IMR-90 (cell line): ENCODE results near the gene OR5A1. TPM values are rescaled to one million over a fixed set of nuclear protein-coding genes. Genes with fewer than 3 reads are reported as not detected.

Experiments
- ATAC-seq: fragments of 200-7000 bp; cut with Tn5 transposase; 2 replicates; pipeline ENCODE4 v1.9.1; 2020; ENCODE audit warnings: low read depth, mild to moderate bottlenecking, moderate library complexity
- BruUV-seq: library from RNA; stranded (reverse); fragments of 400-500 nt; replicated peaks from 2 replicates; lab custom pipeline; 2021; lab: Mats Ljungman, UMichigan
- CTCF ChIA-PET: fragments of 300-600 bp; formaldehyde crosslinking; extraction: SDS; loops from one replicate; lab custom pipeline; 2021; ENCODE audit warnings: antibody characterized with exemption; lab: Yijun Ruan, JAX
- POLR2A ChIA-PET: fragments of 300-600 bp; sonication (Branson Sonifier 250); formaldehyde crosslinking; loops from one replicate; lab custom pipeline; 2022; ENCODE audit warnings: antibody characterized with exemption; ENCODE audit not compliant: unreplicated experiment; lab: Charles Lee
- DNase-seq: peaks from one replicate; pipeline ENCODE4 v3.0.0; 2013
- H2AFZ ChIP-seq: replicated peaks from 2 replicates; pipeline ENCODE3; 2013; ENCODE audit warnings: low read length, mild to moderate bottlenecking; ENCODE audit not compliant: poor library complexity
- H2AK5ac ChIP-seq: 2 replicates; pipeline ENCODE4 v1.6.1; 2013; ENCODE audit warnings: low read depth, low read length, inconsistent platforms
- H2AK9ac ChIP-seq: replicated peaks from 2 replicates; pipeline ENCODE3; 2013; ENCODE audit warnings: mild to moderate bottlenecking, low read depth, low read length, moderate library complexity; ENCODE audit not compliant: poor library complexity
- H2BK120ac ChIP-seq: 2 replicates; pipeline ENCODE4 v1.6.1; 2013; ENCODE audit warnings: low read depth, low read length, inconsistent platforms
- H2BK15ac ChIP-seq: 3 replicates; pipeline ENCODE4 v1.6.1; 2013; ENCODE audit warnings: low read depth, low read length, inconsistent platforms
- H2BK20ac ChIP-seq: 2 replicates; pipeline ENCODE4 v1.6.1; 2013; ENCODE audit warnings: low read depth, mild to moderate bottlenecking, inconsistent platforms, low read length, moderate library complexity
- H2BK5ac ChIP-seq: 2 replicates; pipeline ENCODE4 v1.6.1; 2013; ENCODE audit warnings: mild to moderate bottlenecking, low read depth, low read length, inconsistent platforms; ENCODE audit not compliant: poor library complexity, severe bottlenecking
- H3K14ac ChIP-seq: replicated peaks from 2 replicates; pipeline ENCODE4 v1.6.1; 2013; ENCODE audit warnings: low read depth, low read length, inconsistent platforms
- H3K18ac ChIP-seq: 2 replicates; pipeline ENCODE4 v1.6.1; 2013; ENCODE audit warnings: low read depth, low read length, control low read depth
- H3K23ac ChIP-seq: 2 replicates; pipeline ENCODE4 v1.6.1; 2013; ENCODE audit warnings: low read depth, low read length, inconsistent platforms
- H3K27ac ChIP-seq: 2 replicates; pipeline ENCODE4 v1.5.1; 2013; ENCODE audit warnings: mild to moderate bottlenecking, control low read depth, low read length; ENCODE audit not compliant: insufficient read depth
- H3K27me3 ChIP-seq: 2 replicates; pipeline ENCODE4 v1.6.1; 2013; ENCODE audit warnings: low read length; ENCODE audit not compliant: control insufficient read depth, insufficient read depth
- H3K36me3 ChIP-seq: 2 replicates; pipeline ENCODE4 v1.6.1; 2013; ENCODE audit warnings: low read length, mixed read lengths; ENCODE audit not compliant: control insufficient read depth, insufficient read depth
- H3K4ac ChIP-seq: 2 replicates; pipeline ENCODE4 v1.6.1; 2013; ENCODE audit warnings: low read depth, low read length, inconsistent platforms
- H3K4me1 ChIP-seq: 2 replicates; pipeline ENCODE4 v1.6.1; 2013; ENCODE audit warnings: low read length, mixed read lengths; ENCODE audit not compliant: control insufficient read depth, insufficient read depth
- H3K4me2 ChIP-seq: 2 replicates; pipeline ENCODE4 v1.6.1; 2013; ENCODE audit warnings: low read depth, mild to moderate bottlenecking, control low read depth, low read length, moderate library complexity
- H3K4me3 ChIP-seq: 2 replicates; pipeline ENCODE4 v1.5.1; 2013; ENCODE audit warnings: low read depth, mild to moderate bottlenecking, control low read depth, low read length, moderate library complexity; ENCODE audit not compliant: insufficient read depth
- H3K56ac ChIP-seq: 2 replicates; pipeline ENCODE4 v1.6.1; 2013; ENCODE audit warnings: low read length, inconsistent platforms; ENCODE audit not compliant: insufficient read depth; ENCODE audit errors: extremely low read depth
- H3K79me1 ChIP-seq, 2 experiments: 2 replicates each; pipeline ENCODE4 v1.6.1; 2013; ENCODE audit warnings: low read length in 2 of 2, inconsistent platforms in 1 of 2, low read depth in 1 of 2
- H3K9ac ChIP-seq: 2 replicates; pipeline ENCODE4 v1.6.1; 2013; ENCODE audit warnings: low read depth, low read length, control low read depth
- H3K9me1 ChIP-seq: 2 replicates; pipeline ENCODE4 v1.6.1; 2013; ENCODE audit warnings: low read length, inconsistent platforms; ENCODE audit not compliant: insufficient read depth
- H3K9me3 ChIP-seq: 2 replicates; pipeline ENCODE4 v1.6.1; 2013; ENCODE audit warnings: low read length; ENCODE audit not compliant: control insufficient read depth, insufficient read depth
- H4K20me1 ChIP-seq: 2 replicates; pipeline ENCODE4 v1.6.1; 2013; ENCODE audit warnings: low read length, inconsistent platforms; ENCODE audit not compliant: insufficient read depth
- H4K5ac ChIP-seq: 2 replicates; pipeline ENCODE4 v1.6.1; 2013; ENCODE audit warnings: mild to moderate bottlenecking, low read depth, low read length, control low read depth
- H4K8ac ChIP-seq, 2 experiments: 2 replicates each; pipeline ENCODE4 v1.6.1; 2013; ENCODE audit warnings: low read depth in 2 of 2, low read length in 2 of 2, control low read depth in 1 of 2, inconsistent platforms in 1 of 2
- H4K91ac ChIP-seq: 2 replicates; pipeline ENCODE4 v1.6.1; 2013; ENCODE audit warnings: low read depth, low read length, inconsistent platforms; ENCODE audit not compliant: insufficient read depth
- WGBS, 2 experiments: methylation state at CpG; one replicate each; pipeline versions ENCODE4 v1.1.5 to v1.1.7; 2013; ENCODE audit warnings: missing lambda C conversion rate in 2 of 2; ENCODE audit not compliant: insufficient read length in 1 of 2; ENCODE audit errors: extremely low coverage in 2 of 2; 5-methylcytosine and 5-hydroxymethylcytosine counted together
- dilution Hi-C: fragments of 300-500 bp; cut with HindIII; formaldehyde crosslinking; loops from one replicate; pipeline ENCODE4 v1.14.3; 2018; ENCODE audit warnings: low sequenced_read_pairs; ENCODE audit not compliant: unreplicated experiment
- in situ Hi-C: fragments of 300-500 bp; cut with MboI; formaldehyde crosslinking; loops from 3 replicates; pipeline ENCODE4 v1.14.3; 2019; ENCODE audit warnings: low sequenced_read_pairs, inconsistent platforms, mixed read lengths
- intact Hi-C: fragments of 100-400 bp; cut with micrococcal nuclease; formaldehyde crosslinking; loops from 2 replicates; pipeline ENCODE4 v1.10.0; 2022
- polyA plus RNA-seq, 3 experiments: library from polyadenylated mRNA; depleted of rRNA; stranded (reverse); fragments of >200 nt; gene quantifications; 2 replicates each; pipeline ENCODE4 v1.2.3, GENCODE V29; 2012; ENCODE audit warnings: low replicate concordance in 1 of 3
- total RNA-seq: library from RNA; depleted of rRNA; stranded (reverse); fragments of >200 nt; gene quantifications from 2 replicates; pipeline ENCODE4 v1.2.3, GENCODE V29; 2012
- TF ChIP-seq, protein P1 (sequence below): fragments of 150-350 bp; IDR thresholded peaks from 2 replicates; pipeline ENCODE4 v1.6.1; 2016; ENCODE audit warnings: low read depth, mild to moderate bottlenecking, low read length, moderate library complexity, borderline replicate concordance

OR5A1 gene
- total and polyA plus RNA-seq, 2 of the 4 experiments (the other 2 are of a cell fraction) = not detected

- ATAC-seq (no peak), DNase-seq (no peak)
- H3K9me1 ChIP-seq = no peaks in the 10 kb centered on the region
- no peak overlapping the region for H3K4me2 ChIP-seq
- H4K20me1 ChIP-seq = no peaks in the 10 kb centered on the region
- no peak overlapping the region for H2AK5ac ChIP-seq
- no peak overlapping the region for H3K56ac ChIP-seq
- TF ChIP-seq, protein P1, sequence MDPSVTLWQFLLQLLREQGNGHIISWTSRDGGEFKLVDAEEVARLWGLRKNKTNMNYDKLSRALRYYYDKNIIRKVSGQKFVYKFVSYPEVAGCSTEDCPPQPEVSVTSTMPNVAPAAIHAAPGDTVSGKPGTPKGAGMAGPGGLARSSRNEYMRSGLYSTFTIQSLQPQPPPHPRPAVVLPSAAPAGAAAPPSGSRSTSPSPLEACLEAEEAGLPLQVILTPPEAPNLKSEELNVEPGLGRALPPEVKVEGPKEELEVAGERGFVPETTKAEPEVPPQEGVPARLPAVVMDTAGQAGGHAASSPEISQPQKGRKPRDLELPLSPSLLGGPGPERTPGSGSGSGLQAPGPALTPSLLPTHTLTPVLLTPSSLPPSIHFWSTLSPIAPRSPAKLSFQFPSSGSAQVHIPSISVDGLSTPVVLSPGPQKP = no peak
- no peaks in the 10 kb centered on the region for H3K9me3 ChIP-seq
- no peak overlapping the region for H3K4ac ChIP-seq
- H2BK15ac ChIP-seq = no peak overlapping the region
- no peak overlapping the region for H3K18ac ChIP-seq
- no peak overlapping the region for H4K5ac ChIP-seq
- H3K27me3 ChIP-seq = no peaks in the 10 kb centered on the region
- no peak overlapping the region for H3K4me3 ChIP-seq
- WGBS, 2 experiments = no CpG with 5 or more reads among the region's 3 CpGs
- CTCF ChIA-PET = no interaction called here
- H3K9ac ChIP-seq = no peak overlapping the region
- dilution Hi-C loops = no loop called here
- no peaks in the 10 kb centered on the region for H3K4me1 ChIP-seq
- no peak overlapping the region for H3K23ac ChIP-seq
- no peak overlapping the region for H3K27ac ChIP-seq
- no peak overlapping the region for H2BK120ac ChIP-seq
- no TSS peak for BruUV-seq
- intact Hi-C loops = no loop called here
- H3K79me1 ChIP-seq = no peaks in the 10 kb centered on the region
- H2AK9ac ChIP-seq = no peak overlapping the region
- H3K14ac ChIP-seq = no peak overlapping the region
- no peak overlapping the region for H2BK20ac ChIP-seq
- in situ Hi-C loops = no loop called here
- H2AFZ ChIP-seq = no peak overlapping the region
- no peak overlapping the region for H4K8ac ChIP-seq
- no peaks in the 10 kb centered on the region for H3K36me3 ChIP-seq
- H4K91ac ChIP-seq = no peak overlapping the region
- POLR2A ChIA-PET = no interaction called here
- no peak overlapping the region for H2BK5ac ChIP-seq
Measured at GRCh38 chr11:59459916-59460315, 23.6 kb downstream of the OR5A1 start.
